Ectodermal cell (in vitro differentiated cells): ENCODE measurements around the gene NANOS3.

ENCODE experiments used
- H3K27ac ChIP-seq: 2 replicates; pipeline ENCODE4 v1.7.0; 2013; ENCODE audit warnings: mild to moderate bottlenecking, low read depth, low read length; ENCODE audit not compliant: insufficient read depth, poor library complexity, severe bottlenecking
- H3K27me3 ChIP-seq: 2 replicates; pipeline ENCODE4 v1.7.0; 2013; ENCODE audit warnings: mild to moderate bottlenecking, low read length; ENCODE audit not compliant: insufficient read depth, control insufficient read depth, poor library complexity, severe bottlenecking
- H3K36me3 ChIP-seq: one replicate; pipeline ENCODE4 v1.7.0; 2013; ENCODE audit warnings: low read length; ENCODE audit not compliant: control insufficient read depth, insufficient read depth
- H3K4me1 ChIP-seq: one replicate; pipeline ENCODE4 v1.7.0; 2013; ENCODE audit warnings: low read length; ENCODE audit not compliant: control insufficient read depth, insufficient read depth
- H3K4me3 ChIP-seq: 2 replicates; pipeline ENCODE4 v1.7.0; 2013; ENCODE audit warnings: low read depth, low read length, control low read depth; ENCODE audit not compliant: insufficient read depth
- H3K9me3 ChIP-seq: 2 replicates; pipeline ENCODE4 v1.7.0; 2013; ENCODE audit warnings: mild to moderate bottlenecking, low read length, moderate library complexity; ENCODE audit not compliant: control insufficient read depth
- WGBS, 2 experiments: methylation state at CpG; one replicate each; pipeline ENCODE4 v1.1.7; 2013; ENCODE audit warnings: missing lambda C conversion rate in 2 of 2; 5-methylcytosine and 5-hydroxymethylcytosine counted together

NANOS3 gene

DNA sequence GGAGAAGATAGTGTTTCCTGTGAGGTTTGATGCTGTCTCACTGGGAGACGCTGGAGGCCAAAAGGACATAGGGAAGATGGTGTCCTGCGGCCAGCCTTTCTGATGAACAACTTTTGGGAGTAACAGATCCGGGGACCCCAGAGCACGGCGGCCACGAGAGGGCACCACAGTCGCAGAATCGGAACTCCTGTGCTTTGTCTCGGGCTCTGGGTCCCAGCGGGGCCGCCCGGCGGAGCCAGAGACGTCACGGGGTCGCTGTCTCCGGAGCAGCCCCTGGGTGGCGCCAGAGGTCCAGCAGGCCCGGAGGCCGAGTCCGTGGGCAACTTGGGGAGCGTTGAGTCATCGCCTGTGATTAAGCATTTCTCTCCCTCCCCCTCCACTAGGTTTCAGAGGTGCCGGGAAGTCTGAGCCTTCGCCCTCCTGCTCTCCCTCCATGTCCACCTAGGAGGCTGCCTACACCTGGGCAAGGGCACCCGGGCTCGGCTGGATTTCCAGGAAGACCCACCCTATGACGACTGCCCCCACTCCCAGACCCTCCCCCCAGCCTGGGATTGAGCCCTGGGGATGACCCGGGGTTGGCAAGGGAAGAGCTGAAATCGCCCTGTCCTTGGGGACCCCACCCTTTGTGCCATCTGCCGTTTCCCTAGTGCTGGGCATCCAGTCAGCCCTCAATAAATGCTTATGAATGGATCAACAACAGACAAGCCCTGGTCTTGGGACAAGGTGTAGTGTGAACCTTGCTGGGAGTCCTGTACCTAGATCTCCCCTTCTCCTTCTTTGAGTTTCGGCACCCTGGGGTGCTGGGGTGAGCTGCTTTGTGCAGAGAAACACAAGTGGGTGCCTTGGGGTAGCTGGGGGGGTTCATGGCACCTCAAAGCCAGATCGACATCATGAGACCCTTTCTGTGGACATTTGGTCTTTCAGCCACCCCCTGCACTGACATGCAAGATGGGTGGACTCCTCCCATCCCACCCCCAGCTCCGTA is 3.4 kb downstream of the NANOS3 start:
- Histone ChIP-seq H3K27ac (no peak overlapping the region), H3K4me1 (peaks cover 27% of the 10 kb centered on the region), H3K9me3 (no peaks in the 10 kb centered on the region), H3K4me3 (no peak overlapping the region), H3K27me3 (peaks cover 26% of the 10 kb centered on the region), H3K36me3 (no peaks in the 10 kb centered on the region)
- 9 to 11% methylated on average over 33 to 34 of the region's 34 CpGs for WGBS, 2 experiments

DNA sequence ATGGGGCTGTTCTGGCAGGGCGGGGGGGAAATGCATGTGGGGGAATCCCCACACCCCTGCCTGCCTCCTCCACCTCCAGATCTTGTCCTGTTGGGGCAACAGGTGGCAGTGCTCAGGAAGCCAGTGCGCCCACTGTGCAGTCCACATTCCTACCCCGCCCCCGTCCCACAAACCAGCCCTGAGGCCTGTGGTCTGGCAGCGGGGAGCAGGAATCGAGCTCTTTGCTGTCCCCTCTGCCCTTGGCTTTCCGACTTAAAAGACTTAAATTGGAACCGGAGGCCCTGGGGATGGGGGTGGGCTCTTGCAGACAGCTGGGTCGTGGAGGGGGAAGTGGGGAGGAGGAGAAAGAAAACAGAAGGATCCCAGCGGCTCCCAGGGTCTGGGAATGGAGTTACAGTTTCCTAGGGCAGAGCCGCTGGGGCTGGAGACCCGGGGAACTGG is 4.3 kb downstream of the NANOS3 start:
- peak overlapping the region; percentile 74 for H3K27ac ChIP-seq
- H3K4me3 ChIP-seq = no peak overlapping the region
- H3K36me3 ChIP-seq = no peaks in the 10 kb centered on the region
- peaks cover 27% of the 10 kb centered on the region for H3K4me1 ChIP-seq
- 7 to 9% methylated on average over 12 of the region's 12 CpGs for WGBS, 2 experiments
- H3K9me3 ChIP-seq = no peaks in the 10 kb centered on the region
- H3K27me3 ChIP-seq = peaks cover 17% of the 10 kb centered on the region

DNA sequence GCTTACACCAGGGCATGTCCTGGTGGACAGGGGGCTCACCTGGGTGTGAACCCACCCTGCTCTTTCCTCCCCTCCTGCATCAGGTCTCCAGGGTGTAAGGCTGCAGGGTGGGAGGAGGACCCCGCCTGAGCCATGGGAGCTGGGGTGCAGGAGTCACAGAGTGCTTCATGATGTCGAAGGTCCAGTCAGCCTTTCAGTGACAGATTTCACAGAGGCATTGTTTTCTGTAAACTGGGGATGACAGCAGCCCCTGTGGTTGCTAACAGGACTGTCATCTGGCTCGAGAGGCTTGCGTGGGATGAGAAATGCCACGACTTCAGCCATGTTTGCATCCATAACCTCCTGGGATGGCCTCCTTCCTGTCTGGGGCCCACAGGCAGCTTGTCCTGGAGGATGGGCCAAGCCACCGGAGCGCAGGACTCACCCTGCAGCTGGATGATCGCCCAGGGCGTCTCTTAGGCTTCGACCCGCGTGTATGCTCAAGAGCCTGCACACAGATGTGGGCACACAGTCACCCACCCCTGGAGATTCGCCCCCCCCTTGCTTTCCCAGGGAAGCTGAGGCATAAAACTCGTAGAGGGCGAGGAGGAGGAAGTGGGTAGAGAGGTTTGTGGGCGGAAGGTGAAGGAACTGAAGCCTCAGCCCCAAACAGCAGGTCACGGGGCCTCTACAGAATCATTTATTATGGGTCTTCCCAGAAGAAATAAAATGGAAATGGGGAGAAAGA is 4.9 kb downstream of the NANOS3 start:
- Histone ChIP-seq H3K27me3 (peaks cover 11% of the 10 kb centered on the region), H3K4me3 (no peak overlapping the region), H3K9me3 (no peaks in the 10 kb centered on the region), H3K27ac (peak overlapping the region; percentile 74), H3K4me1 (peaks cover 23% of the 10 kb centered on the region), H3K36me3 (no peaks in the 10 kb centered on the region)
- WGBS, 2 experiments = 66 to 69% methylated on average over 17 of the region's 17 CpGs

DNA sequence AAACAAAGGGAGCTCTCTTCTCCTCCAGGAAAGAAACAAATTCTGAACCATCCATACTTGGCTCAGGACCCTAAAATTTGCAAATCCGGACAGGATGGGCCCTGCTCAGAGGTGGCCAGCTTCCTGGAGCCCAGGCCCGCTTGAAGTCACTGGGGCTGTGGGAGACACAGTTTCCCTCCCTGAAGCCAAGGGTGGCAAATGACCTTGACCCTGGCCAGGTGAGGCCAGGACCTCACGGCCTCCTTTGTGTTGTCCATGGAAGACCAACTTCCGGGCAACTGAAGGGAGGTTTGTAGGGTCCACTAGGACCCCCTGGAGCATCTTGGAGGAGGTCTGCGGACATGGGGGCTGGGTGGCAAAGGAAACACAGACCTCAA is 5.5 kb downstream of the NANOS3 start:
- no peaks in the 10 kb centered on the region for H3K9me3 ChIP-seq
- WGBS, 2 experiments = 89 to 95% methylated on average over 5 of the region's 5 CpGs
- peaks cover 21% of the 10 kb centered on the region for H3K4me1 ChIP-seq
- H3K27me3 ChIP-seq = peaks cover 6% of the 10 kb centered on the region
- H3K27ac ChIP-seq = no peak overlapping the region
- H3K4me3 ChIP-seq = no peak overlapping the region
- H3K36me3 ChIP-seq = no peaks in the 10 kb centered on the region

DNA sequence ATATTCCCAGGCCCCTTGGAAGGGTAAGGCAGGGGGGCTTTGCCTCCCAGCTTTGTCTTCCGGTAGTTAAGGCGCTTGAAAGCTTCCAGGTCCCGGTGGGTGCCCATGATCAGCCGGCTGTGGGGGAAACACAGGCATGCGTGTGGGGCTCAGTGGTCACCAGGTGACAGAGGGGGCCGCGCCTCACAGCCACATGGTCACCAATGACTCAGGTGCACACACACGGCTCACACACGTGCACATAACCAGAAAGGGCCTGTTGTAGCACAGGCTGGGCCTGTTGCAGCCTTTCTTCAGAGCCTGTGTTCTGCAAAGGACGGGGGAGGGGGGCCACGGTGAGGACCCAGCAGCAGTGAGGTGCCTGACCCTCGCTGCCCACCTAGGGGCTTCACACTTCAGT is 5.9 kb downstream of the NANOS3 start:
- no peaks in the 10 kb centered on the region for H3K9me3 ChIP-seq
- 90 to 93% methylated on average over 12 of the region's 12 CpGs for WGBS, 2 experiments

DNA sequence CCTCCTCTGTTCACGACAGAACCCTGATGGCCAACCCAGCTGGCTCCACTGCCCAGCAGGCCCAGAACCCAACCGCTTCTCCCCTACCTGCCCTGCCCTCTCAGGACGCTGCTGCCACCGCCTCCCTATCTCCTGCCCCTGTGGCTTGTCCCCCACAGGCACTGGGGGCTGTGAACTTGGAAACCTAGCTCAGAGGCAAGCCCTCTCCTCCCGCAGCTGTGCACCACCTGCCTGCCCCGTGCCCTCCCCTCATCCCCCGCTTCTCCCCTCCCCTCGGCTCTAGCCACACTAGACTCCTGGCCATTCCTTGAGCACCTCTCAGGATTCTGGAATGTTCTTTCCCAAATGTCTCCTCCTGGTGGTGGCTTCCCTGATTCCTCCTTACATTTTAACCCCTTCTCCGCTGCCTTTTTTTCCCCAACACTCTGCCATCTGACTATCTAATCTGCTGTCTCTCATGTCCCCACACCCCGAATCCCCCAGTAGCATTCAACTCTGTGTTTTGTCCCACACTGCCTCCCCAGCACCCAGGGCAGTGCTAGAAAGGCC is 6.7 kb downstream of the NANOS3 start:
- Histone ChIP-seq H3K27ac (no peak overlapping the region), H3K36me3 (no peaks in the 10 kb centered on the region), H3K4me1 (peaks cover 21% of the 10 kb centered on the region), H3K9me3 (no peaks in the 10 kb centered on the region), H3K27me3 (peaks cover 5% of the 10 kb centered on the region), H3K4me3 (no peak overlapping the region)
- 81 to 87% methylated on average over 10 of the region's 10 CpGs for WGBS, 2 experiments

More for the DNA sequence above, 5.9 kb downstream of the NANOS3 start:
- no peak overlapping the region for H3K4me3 ChIP-seq
- H3K27me3 ChIP-seq = peaks cover 6% of the 10 kb centered on the region
- H3K4me1 ChIP-seq = peaks cover 21% of the 10 kb centered on the region
- no peak overlapping the region for H3K27ac ChIP-seq
- H3K36me3 ChIP-seq = no peaks in the 10 kb centered on the region

DNA sequence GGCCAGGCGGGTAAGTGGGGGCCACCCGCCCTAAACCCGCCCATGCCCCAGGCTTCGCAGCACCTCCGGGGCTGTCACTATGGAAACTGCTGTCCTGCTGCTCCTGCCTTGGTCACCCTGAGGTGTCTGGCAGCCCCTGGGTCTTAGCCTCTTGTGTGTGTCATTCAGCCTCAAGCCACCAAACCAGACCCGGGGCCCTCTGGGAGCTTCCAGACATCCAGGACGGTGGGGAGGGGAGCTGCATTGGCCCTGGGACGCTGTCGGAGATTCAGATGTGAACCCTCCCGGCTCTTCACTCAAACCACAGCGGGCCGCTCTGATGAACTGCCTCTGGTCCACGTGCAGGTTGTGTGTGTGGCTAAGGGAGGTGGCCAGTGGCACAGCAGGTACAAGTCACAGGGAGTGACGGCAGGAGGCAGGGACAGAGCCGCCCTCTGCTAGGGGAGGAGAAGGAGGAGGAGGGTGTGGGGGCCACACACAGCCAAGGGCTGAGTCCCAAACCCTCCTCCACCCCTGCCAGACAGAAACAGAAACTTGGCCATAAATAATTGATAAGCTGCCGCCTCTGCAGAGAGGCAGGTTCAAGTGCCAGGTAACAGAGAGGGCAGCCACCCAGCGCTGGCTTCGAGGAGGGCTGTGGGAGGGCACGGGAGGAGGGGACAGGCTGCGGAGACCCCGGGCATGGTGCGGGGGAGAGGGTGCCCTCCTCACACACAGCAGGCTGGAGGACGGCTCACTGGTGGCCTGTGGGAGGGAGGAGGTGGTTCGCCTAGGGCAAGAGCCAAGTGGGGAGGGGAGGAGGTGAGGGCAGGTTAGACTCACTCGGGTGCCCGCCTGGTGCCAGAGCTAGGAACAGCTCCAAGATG is 8.0 kb downstream of the NANOS3 start:
- no peak overlapping the region for H3K27ac ChIP-seq
- H3K4me1 ChIP-seq = peaks cover 21% of the 10 kb centered on the region
- no peaks in the 10 kb centered on the region for H3K9me3 ChIP-seq
- 84 to 85% methylated on average over 26 of the region's 26 CpGs for WGBS, 2 experiments
- no peaks in the 10 kb centered on the region for H3K36me3 ChIP-seq
- no peak overlapping the region for H3K4me3 ChIP-seq
- H3K27me3 ChIP-seq = no peaks in the 10 kb centered on the region

DNA sequence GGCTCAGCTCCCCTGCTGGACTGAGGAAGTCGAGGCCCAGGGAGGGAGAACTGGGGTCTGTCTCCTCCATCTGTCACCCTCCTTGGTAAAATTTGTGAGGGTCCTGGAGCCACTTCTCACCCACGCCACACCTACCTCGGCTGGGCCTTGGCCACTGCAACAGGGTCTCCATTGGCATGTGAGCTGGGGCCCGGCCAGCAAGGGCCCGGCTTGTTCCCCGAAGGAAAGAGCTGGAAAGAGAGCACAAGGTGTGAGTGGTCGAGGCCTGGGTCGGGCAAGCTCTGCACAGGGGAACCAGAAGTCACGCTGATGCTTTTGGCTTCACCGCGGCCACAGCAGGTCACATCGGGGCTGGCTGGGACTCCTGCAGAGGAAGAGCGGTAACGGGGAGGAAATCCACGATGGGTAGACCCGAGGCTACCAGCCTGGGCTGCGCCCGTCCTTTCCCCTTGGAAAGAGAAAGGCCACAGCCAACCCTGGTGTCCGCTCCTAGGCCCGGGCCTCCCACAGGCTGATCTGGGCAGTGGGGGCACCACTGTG is 9.0 kb downstream of the NANOS3 start:
- Histone ChIP-seq H3K27ac (no peak overlapping the region), H3K27me3 (no peaks in the 10 kb centered on the region), H3K36me3 (no peaks in the 10 kb centered on the region), H3K9me3 (no peaks in the 10 kb centered on the region), H3K4me1 (peaks cover 15% of the 10 kb centered on the region), H3K4me3 (no peak overlapping the region)
- 92 to 94% methylated on average over 20 of the region's 20 CpGs for WGBS, 2 experiments

DNA sequence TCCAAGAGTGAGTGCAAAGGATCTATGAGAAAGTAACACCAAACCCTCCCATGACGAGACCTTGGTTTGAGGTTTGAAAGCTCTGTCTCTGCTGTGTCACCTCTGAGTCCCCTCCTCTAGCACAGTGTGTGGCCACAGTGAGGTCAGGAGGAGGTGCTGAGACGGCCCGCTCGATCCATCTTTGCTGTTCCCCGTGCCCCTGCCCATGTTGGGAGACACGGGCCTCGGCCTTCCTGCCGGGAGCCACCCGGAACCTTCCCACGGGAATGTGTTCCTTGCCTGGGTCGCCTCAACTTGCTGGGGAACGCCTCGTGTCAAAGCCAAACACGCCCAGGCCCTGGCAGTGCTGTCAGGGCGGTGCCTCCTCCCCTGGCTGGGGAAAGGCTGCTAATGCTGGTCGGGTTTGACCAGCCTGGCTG is 10.1 kb downstream of the NANOS3 start:
- H3K9me3 ChIP-seq = no peaks in the 10 kb centered on the region
- no peaks in the 10 kb centered on the region for H3K27me3 ChIP-seq
- 77 to 78% methylated on average over 16 of the region's 16 CpGs for WGBS, 2 experiments
- no peak overlapping the region for H3K4me3 ChIP-seq
- H3K4me1 ChIP-seq = peaks cover 5% of the 10 kb centered on the region
- H3K36me3 ChIP-seq = no peaks in the 10 kb centered on the region
- no peak overlapping the region for H3K27ac ChIP-seq
